ENCODE data around the gene MSRB1. TPM values are rescaled to one million over a fixed set of nuclear protein-coding genes. Genes with fewer than 3 reads are reported as not detected.

The MSRB1 gene
- total and polyA plus RNA-seq, 2 of the 13 experiments (the other 11 are each of a cell fraction or from before 2014, with no cell fraction given) = 32.1 to 75.4 TPM

GRCh38 chr16:1940273-1941161, 2.5 kb downstream of the MSRB1 start (continued):
- TF ChIP-seq NRL (CRISPR knock-in tag; IDR thresholded peaks at IDR 0.05; ENCODE audit: borderline replicate concordance) = 0 out of 2 replicates have a peak, but pooled peaks have one; percentile 10
- peak; percentile 23 for TF ChIP-seq TEAD3 (CRISPR knock-in tag; optimal IDR thresholded peaks at IDR 0.05; ENCODE audit: borderline replicate concordance)
- TF ChIP-seq SIN3A (IDR thresholded peaks at IDR 0.05; ENCODE audit: borderline replicate concordance, low read depth, low read length) = no peak
- peak; percentile 76 for TF ChIP-seq POLR2AphosphoS5 (IDR thresholded peaks at IDR 0.05; ENCODE audit: low read depth, low read length)
- TF ChIP-seq ZNF350 (CRISPR knock-in tag; IDR thresholded peaks at IDR 0.05; ENCODE audit: borderline replicate concordance, low read depth) = peak; percentile 68; the same call in 1 of the 2 replicates
- TF ChIP-seq DR1 (CRISPR knock-in tag; IDR thresholded peaks at IDR 0.05) = peak; percentile 61; the same call in 1 of the 2 replicates
- no peak for TF ChIP-seq ATF7 (IDR thresholded peaks at IDR 0.05)
- peak; percentile 61; the same call in 1 of the 2 replicates for TF ChIP-seq ATF7 (CRISPR knock-in tag; IDR thresholded peaks at IDR 0.05)
- no peak; the same call in 1 of the 2 replicates for TF ChIP-seq ATF7-NPFF (CRISPR knock-in tag; IDR thresholded peaks at IDR 0.05; ENCODE audit: low read depth)
- TF ChIP-seq TMF1 (CRISPR knock-in tag; IDR thresholded peaks at IDR 0.05; ENCODE audit: low read depth) = peak; percentile 25; the same call in 1 of the 2 replicates
- TF ChIP-seq GLMP (CRISPR knock-in tag; IDR thresholded peaks at IDR 0.05; ENCODE audit: borderline replicate concordance) = no peak
- no peak for TF ChIP-seq ATRX (CRISPR knock-in tag; IDR thresholded peaks at IDR 0.05; ENCODE audit: borderline replicate concordance)
- 0 out of 2 replicates have a peak, but pooled peaks have one; percentile 22 for TF ChIP-seq PCBP1 (IDR thresholded peaks at IDR 0.05; ENCODE audit: borderline replicate concordance, low read depth, low read length)
- no peak for TF ChIP-seq U2AF2 (IDR thresholded peaks at IDR 0.05; ENCODE audit: low read depth, low read length)
- peak; percentile 4; the same call in 1 of the 2 replicates for TF ChIP-seq STAT6 (CRISPR knock-in tag; IDR thresholded peaks at IDR 0.05; ENCODE audit: borderline replicate concordance)

All from HepG2 (cell line).